IPS DF 6.9 (cell line): ENCODE results near the gene ITGB5.
"Not testable (repeated sequence)": the region's sequence is repeated elsewhere in the genome, so short reads cannot be mapped to it uniquely, and the experiment has no call there.

Source experiments
- DNase-seq: peaks from one replicate; pipeline ENCODE4 v3.0.0-alpha.2; 2013; ENCODE audit warnings: low read depth, low spot score
- H3K27ac ChIP-seq: one replicate; pipeline ENCODE4 v1.5.1; 2013; ENCODE audit warnings: low read length, control low read depth
- H3K27me3 ChIP-seq: 2 replicates; pipeline ENCODE4 v1.6.1; 2013; ENCODE audit warnings: mild to moderate bottlenecking, low read length; ENCODE audit not compliant: control insufficient read depth, insufficient read depth
- H3K36me3 ChIP-seq: 2 replicates; pipeline ENCODE4 v1.6.1; 2013; ENCODE audit warnings: low read length; ENCODE audit not compliant: control insufficient read depth, insufficient read depth
- H3K4me1 ChIP-seq: 2 replicates; pipeline ENCODE4 v1.6.1; 2013; ENCODE audit warnings: low read length; ENCODE audit not compliant: control insufficient read depth, insufficient read depth
- H3K4me3 ChIP-seq: 2 replicates; pipeline ENCODE4 v1.5.1; 2013; ENCODE audit warnings: mild to moderate bottlenecking, low read length
- H3K9me3 ChIP-seq: 2 replicates; pipeline ENCODE4 v1.6.1; 2013; ENCODE audit warnings: low read length, inconsistent platforms; ENCODE audit not compliant: control insufficient read depth, insufficient read depth
- WGBS: extraction: QIAGEN DNeasy Blood & Tissue Kit; methylation state at CpG from one replicate; pipeline ENCODE4 v1.1.7; 2013; ENCODE audit warnings: mixed read lengths, missing lambda C conversion rate; ENCODE audit not compliant: insufficient read length, insufficient coverage; 5-methylcytosine and 5-hydroxymethylcytosine counted together

ITGB5 gene

DNA sequence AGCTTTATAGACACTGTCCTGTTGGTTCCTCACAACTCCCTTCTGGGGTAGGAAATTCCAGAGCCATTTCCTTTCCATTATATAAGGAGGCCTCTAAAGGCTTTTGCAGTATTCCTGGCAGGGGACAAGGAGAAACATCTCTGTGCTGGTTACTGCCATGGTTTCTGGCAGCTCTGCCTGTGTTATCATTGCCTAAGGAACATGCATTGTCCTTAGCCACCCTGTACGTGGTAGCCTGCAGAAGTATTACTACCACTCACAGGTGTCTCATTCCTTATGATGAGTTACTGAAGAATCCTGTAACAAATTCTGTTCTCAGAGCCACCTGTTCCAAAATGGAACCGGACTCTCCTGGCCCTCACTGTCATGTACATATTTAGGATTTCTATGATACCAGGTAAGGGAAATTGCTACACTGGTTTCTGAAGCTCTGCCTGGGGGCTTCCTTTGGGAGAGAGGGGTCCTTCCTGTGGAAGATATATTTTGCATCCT is 98.9 kb downstream of the ITGB5 start:
- no peaks in the 10 kb centered on the region for H3K9me3 ChIP-seq
- H3K4me1 ChIP-seq, result no peaks in the 10 kb centered on the region
- whole genome bisulfite sequencing, result no CpG with 5 or more reads among the region's 2 CpGs
- DNase-seq, result no peak
- H3K4me3 ChIP-seq, result no peak overlapping the region
- no peak overlapping the region for H3K27ac ChIP-seq
- no peaks in the 10 kb centered on the region for H3K36me3 ChIP-seq
- no peaks in the 10 kb centered on the region; the same call in 1 of the 2 replicates for H3K27me3 ChIP-seq

DNA sequence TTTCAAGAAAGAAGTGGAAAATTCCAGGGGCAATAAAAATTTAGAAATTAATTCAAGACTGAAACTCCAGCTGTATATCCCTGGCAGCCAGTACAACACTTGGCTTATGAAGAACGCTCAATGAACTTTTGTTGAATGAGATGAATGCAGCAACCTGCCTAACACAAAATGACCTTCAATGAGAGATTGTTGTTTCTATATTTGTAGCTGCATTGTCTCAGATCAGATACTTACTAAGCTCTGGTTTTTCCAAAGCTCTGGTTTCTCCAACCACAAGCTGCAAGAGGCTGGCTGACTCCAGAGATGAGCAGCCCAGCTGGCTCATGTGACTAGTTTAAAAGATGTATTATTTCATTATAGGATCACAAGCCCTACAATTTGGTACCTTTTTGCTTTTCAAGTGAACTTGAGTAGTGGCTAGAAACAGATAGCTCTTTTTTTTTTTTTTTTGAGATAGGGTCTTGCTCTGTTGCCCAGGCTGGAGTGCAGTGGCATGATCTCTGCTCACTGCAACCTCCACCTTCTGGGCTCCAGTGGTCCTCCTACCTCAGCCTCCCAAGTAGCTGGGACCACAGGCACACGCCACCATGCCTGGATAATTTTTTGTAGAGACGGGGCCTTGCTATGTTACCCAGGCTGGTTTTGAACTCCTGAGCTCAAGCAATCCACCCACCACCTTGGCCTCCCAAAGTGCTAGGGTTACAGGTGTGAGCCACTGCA is 99.5 kb downstream of the ITGB5 start:
- H3K36me3 ChIP-seq, result no peaks in the 10 kb centered on the region

DNA sequence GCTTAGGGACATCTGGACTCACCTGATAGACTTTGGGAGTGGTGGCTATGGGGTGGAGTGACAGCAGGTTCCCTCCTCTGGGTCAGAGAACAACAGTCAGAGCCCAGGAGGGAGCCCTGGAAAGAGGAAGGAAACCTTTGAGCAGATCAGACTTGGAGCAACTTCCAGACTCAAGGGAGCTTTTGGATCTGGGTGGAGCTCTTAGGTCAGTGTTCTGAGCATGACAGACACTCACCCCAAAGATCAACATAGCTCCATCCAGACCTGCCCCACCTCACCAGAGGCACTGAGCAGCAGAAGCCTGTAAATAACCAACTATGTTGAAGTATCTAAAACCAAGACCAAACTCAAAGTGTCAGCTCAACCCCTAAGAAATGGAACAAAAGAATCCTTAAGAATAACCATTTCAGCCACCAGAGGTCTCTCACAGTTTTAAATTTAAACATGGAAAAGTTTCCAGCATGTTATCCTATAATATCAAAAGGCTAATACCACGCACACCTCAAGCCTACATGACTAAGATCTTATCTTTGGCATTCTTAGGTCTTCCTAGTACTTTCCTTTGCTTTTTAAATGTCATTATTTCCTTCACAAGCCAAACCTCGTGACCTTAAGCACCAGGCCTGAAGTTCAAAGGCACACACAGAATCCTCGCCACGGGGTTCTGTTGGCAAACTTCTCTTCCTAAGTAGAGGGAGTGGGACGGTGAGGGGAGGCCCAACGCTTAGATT is 100.5 kb downstream of the ITGB5 start:
- H3K4me1 ChIP-seq, result 0 out of 2 replicates have a peak, but pooled peaks cover under 1% of the 10 kb centered on the region
- no peaks in the 10 kb centered on the region for H3K9me3 ChIP-seq
- no CpG with 5 or more reads among the region's 6 CpGs for WGBS
- no peaks in the 10 kb centered on the region; the same call in 1 of the 2 replicates for H3K27me3 ChIP-seq
- no peaks in the 10 kb centered on the region for H3K36me3 ChIP-seq
- H3K4me3 ChIP-seq, result no peak overlapping the region
- no peak for DNase-seq
- H3K27ac ChIP-seq, result no peak overlapping the region

More for the DNA sequence above, 99.5 kb downstream of the ITGB5 start:
- no peaks in the 10 kb centered on the region for H3K9me3 ChIP-seq
- H3K27me3 ChIP-seq, result no peaks in the 10 kb centered on the region; the same call in 1 of the 2 replicates
- WGBS, result no CpG with 5 or more reads among the region's 3 CpGs
- H3K4me1 ChIP-seq, result no peaks in the 10 kb centered on the region
- no peak for DNase-seq
- no peak overlapping the region for H3K4me3 ChIP-seq
- H3K27ac ChIP-seq, result no peak overlapping the region

DNA sequence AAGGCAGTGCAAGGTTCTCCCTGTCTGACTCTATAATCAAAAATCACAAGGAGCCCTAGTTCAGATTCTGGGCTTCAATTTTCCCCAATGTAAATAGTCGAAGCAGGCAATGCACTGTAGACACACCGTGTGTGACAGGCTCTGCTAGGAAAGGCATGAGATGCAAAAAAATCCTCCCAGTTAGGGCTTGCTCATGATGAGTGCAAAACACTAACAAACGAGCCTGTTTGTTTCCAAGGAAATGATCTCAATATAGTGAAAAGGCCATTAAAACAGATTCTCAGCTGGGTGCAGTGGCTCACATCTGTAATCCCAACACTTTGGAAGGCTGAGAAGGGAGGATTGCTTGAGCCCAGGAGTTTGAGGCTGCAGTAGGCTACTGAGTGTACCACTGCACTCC is 101.2 kb downstream of the ITGB5 start:
- Histone ChIP-seq H3K27ac (no peak overlapping the region), H3K9me3 (no peaks in the 10 kb centered on the region), H3K4me1 (0 out of 2 replicates have a peak, but pooled peaks cover 2% of the 10 kb centered on the region), H3K4me3 (no peak overlapping the region), H3K27me3 (no peaks in the 10 kb centered on the region; the same call in 1 of the 2 replicates), H3K36me3 (no peaks in the 10 kb centered on the region)
- DNase-seq, result no peak
- WGBS, result no CpG with 5 or more reads among the region's 3 CpGs

DNA sequence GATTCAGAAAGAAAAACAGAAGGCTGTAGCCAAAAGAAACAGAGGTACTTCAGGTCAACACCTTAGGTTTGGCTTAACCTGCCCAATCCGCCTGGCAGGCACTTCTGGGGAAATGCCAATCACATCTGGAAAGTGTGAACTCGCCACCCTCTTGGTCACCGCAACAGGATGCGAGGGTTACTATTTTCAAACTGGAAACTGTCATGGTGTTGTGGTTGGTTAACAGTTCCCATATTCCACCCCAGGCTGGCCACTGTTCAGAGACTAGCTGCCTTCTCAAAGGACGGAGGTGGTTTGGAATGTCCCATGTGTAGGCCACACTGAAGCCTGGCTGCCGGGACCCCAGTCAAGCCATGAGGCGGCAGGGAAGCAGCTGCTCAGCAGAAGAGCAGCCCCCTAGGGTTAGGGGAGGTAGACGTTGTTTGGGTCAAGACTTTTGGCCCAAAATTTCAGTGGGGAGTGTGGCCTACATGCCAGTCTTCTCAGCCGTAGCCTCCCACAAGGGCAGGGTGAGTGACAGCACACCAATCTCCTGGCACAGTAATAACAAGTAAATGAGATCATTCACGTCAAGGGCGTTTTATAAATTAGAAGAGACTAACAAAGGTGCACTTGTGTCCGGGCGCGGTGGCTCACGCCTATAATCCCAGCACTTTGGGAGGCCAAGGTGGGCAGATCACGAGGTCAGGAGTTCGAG is 102.3 kb downstream of the ITGB5 start:
- Histone ChIP-seq H3K4me3 (no peak overlapping the region), H3K27ac (no peak overlapping the region), H3K27me3 (no peaks in the 10 kb centered on the region; the same call in 1 of the 2 replicates), H3K36me3 (no peaks in the 10 kb centered on the region), H3K9me3 (no peaks in the 10 kb centered on the region), H3K4me1 (0 out of 2 replicates have a peak, but pooled peaks cover 2% of the 10 kb centered on the region)
- WGBS, result no CpG with 5 or more reads among the region's 17 CpGs
- no peak for DNase-seq

DNA sequence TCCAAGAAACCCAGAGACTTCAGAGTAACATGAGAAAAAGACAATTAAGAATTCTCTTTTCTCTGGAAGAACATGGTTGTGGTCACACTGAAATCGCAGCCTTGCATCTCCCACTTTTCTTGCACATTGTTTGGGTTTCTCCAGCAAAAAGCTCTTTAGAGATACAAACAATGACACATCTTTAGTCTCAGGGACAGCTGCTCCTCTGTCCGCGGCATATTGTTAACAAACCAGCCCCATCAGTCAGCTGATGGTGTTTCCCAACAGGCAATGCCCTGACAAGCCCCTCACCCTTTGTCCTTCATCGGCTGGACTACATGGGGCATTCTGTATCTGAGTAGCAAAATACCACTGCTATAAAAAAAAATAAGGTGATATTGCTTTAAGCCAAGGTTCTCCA is 103.5 kb downstream of the ITGB5 start:
- Histone ChIP-seq H3K27ac (no peak overlapping the region), H3K4me1 (0 out of 2 replicates have a peak, but pooled peaks cover 2% of the 10 kb centered on the region)
- no CpG with 5 or more reads among the region's 4 CpGs for WGBS

DNA sequence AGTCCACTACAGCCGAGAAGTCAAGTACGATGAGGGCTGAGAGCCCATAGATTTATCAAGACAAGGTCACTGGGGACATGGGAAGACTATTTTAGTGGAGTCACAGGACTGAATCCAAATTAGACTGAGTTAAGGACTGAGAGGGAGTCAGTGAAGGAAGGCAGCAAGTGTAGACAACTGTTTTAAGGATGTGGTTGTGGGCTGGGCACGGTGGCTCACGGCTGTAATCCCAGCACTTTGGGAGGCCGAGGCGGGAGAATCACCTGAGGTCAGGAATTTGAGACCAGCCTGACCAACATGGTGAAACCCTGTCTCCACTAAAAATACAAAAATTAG is 104.8 kb downstream of the ITGB5 start:
- not testable (repeated sequence) for H3K9me3 ChIP-seq, H3K36me3 ChIP-seq, H3K4me1 ChIP-seq, H3K4me3 ChIP-seq, H3K27me3 ChIP-seq, H3K27ac ChIP-seq, DNase-seq
- WGBS, result no CpG with 5 or more reads among the region's 6 CpGs

More for the DNA sequence above, 103.5 kb downstream of the ITGB5 start:
- Histone ChIP-seq H3K36me3 (no peaks in the 10 kb centered on the region), H3K9me3 (no peaks in the 10 kb centered on the region), H3K27me3 (no peaks in the 10 kb centered on the region; the same call in 1 of the 2 replicates), H3K4me3 (no peak overlapping the region)
- no peak for DNase-seq

DNA sequence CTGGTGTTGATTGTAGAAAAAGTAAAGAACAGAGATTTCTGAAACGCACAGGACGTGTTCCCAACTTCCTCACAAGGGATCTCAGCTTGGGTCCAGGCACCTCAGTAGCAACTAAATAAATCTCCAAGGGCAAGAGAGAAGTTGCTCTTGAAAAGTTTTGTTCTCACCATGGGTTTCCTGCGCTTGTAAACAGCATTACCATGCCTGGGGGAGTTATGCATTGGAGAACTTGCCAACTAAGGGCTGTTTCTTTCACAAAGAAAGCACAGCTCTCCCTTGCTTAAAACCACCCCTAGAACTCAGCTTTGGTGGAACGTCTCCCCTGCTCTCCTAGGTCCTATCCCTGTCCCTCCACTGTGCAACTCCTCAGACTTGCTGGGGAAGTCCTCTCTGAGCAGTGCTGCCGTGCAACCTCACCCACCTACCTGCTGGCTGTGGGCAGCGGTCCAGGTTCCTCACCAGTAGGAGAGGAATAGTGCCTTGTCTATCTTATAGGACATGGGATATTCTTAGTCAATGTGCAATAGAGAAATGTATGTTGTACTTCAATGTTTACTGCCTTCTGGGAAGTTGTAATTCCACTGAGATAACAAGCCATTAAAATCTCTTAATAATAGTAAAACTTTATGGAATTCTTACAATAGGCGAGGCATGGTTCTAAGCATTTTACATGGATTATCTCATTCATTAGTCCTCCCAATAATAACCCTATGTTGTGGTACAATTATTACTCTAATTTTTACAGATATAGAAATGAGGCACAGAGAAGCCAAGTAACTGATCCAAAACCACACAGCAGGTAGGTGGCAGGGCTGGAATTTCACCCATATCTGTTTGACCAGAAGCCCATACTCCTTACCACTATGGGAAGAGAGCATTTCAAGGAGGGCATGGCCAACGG is 105.4 kb downstream of the ITGB5 start:
- DNase-seq, result no peak
- Histone ChIP-seq H3K27me3 (no peaks in the 10 kb centered on the region; the same call in 1 of the 2 replicates), H3K4me3 (no peak overlapping the region), H3K9me3 (no peaks in the 10 kb centered on the region), H3K4me1 (peaks cover 3% of the 10 kb centered on the region; the same call in 1 of the 2 replicates), H3K27ac (no peak overlapping the region), H3K36me3 (no peaks in the 10 kb centered on the region)
- no CpG with 5 or more reads among the region's 8 CpGs for WGBS

DNA sequence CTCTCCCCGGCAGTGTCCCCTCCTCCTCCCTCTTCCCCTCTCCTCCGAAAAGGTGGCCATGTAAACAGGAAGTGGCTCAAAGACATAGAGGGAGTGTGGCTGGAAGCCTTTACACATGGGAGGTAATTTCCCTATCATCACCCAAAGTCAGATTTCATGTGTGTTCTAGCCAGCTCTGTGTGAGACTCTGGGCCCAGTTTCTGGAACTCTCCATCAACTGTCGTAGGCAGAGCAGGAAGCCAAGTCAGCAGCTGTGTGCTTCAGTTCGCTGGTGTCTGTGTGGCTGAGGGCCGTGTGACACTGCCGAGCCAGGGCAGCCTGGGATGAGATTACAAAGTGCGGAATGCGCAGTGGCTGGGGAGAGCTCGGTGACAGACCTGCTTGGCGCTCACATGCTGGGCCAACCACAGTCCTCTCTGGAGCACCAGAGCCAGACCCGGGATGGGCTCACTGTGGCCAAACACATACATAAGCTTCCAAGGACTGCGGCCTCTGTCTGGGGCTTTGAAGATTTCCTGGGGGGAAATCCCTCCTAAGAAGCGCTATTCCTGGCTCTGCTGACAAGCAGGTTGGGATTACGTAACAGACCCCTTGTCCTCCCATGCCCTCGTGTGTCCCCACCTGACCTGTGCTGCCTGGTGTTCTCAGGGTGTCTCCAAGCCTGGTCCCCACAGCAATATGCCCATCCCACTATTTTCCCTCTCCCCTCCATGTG is 106.2 kb downstream of the ITGB5 start:
- Histone ChIP-seq H3K27ac (no peak overlapping the region), H3K36me3 (no peaks in the 10 kb centered on the region), H3K4me3 (no peak overlapping the region), H3K27me3 (no peaks in the 10 kb centered on the region), H3K4me1 (peaks cover 3% of the 10 kb centered on the region; the same call in 1 of the 2 replicates), H3K9me3 (no peaks in the 10 kb centered on the region)
- WGBS, result no CpG with 5 or more reads among the region's 15 CpGs
- no peak for DNase-seq
